GM12873 (cell line): ENCODE data around the gene LBP.

ENCODE experiments used
- TF ChIP-seq, protein P1 (sequence below): IDR thresholded peaks from 2 replicates; pipeline ENCODE4 v1.5.1; 2012; ENCODE audit warnings: low read depth, mild to moderate bottlenecking, moderate library complexity, low read length, control low read depth; ENCODE audit not compliant: insufficient read depth; ENCODE audit errors: missing control alignments

The LBP gene

DNA sequence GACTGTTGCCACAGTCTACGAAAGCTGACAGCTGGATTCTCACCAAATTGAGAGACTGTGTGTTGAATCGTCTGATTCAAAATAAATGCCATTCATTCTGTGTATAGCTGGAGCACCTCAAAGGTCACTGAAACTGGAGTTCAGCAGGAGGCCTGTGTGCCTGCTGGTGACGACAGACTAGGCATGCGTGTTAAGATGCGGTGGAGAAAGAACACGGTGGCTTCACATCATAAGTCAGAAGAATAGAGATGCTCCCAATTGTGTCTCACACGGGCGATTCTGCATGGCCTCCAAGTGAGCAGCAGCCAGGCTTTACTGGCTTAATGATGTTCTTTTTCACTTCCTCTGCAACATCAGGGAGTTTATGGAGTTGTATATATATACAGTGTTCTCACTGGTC is 56.5 kb downstream of the LBP start:
- TF ChIP-seq, protein P1, sequence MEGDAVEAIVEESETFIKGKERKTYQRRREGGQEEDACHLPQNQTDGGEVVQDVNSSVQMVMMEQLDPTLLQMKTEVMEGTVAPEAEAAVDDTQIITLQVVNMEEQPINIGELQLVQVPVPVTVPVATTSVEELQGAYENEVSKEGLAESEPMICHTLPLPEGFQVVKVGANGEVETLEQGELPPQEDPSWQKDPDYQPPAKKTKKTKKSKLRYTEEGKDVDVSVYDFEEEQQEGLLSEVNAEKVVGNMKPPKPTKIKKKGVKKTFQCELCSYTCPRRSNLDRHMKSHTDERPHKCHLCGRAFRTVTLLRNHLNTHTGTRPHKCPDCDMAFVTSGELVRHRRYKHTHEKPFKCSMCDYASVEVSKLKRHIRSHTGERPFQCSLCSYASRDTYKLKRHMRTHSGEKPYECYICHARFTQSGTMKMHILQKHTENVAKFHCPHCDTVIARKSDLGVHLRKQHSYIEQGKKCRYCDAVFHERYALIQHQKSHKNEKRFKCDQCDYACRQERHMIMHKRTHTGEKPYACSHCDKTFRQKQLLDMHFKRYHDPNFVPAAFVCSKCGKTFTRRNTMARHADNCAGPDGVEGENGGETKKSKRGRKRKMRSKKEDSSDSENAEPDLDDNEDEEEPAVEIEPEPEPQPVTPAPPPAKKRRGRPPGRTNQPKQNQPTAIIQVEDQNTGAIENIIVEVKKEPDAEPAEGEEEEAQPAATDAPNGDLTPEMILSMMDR, result no peak

DNA sequence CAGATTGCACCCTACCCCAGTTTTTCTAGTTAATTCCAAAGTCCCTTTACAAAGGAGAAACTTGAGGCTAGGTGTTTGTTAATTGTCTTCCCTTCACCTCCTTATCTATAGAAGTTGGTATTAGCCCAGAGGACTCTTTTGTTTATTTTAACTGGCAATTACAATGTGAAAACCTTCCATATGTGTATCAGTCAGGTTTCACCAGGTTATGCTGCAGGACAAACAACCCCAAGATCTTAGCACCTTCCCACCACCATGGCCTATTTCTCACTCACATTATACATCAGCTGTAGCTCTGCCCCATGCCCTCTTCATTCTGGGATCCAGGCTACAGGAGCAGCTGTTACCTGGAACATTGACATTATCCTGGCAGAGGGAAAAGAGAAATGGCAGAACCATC is 57.7 kb downstream of the LBP start:
- TF ChIP-seq, protein P1, result no peak

DNA sequence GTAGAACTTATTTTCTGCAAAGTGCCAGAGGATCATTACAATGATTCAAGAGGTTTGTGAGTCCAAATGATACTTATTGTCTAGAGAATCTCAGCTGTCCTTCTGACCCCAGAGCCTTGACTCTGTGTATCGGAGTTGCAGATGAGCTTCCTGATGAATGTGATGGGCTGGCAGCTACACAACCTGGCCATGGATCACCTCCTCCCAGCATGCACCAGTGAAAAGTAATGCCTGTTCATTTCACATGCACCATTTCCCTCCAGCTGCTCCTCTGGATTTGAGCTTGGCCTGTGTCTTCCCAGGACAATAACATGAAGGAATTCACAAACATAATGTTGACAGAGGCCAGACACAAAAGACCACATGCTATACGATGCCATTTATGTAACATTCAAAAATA is 58.9 kb downstream of the LBP start:
- TF ChIP-seq, protein P1, result no peak

DNA sequence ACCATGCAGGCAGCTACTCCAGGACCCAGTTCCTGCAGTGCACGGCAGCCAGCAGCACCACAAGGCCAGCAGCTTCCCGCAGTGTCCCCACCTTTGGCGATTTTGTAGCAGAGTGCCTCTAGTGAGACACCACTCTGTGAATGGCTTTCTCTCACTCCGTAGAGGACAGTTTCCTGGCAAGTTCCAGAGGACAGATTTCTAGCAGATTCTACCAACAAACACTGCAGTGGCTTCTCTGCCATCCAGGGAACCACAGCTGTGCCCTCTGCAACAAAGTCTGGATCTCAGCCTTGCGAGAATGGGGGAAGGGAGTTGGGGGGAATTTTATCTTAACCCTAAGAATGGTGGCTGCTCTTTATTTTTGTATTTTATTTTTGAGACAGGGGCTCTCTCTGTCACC is 60.2 kb downstream of the LBP start:
- TF ChIP-seq, protein P1, result no peak

DNA sequence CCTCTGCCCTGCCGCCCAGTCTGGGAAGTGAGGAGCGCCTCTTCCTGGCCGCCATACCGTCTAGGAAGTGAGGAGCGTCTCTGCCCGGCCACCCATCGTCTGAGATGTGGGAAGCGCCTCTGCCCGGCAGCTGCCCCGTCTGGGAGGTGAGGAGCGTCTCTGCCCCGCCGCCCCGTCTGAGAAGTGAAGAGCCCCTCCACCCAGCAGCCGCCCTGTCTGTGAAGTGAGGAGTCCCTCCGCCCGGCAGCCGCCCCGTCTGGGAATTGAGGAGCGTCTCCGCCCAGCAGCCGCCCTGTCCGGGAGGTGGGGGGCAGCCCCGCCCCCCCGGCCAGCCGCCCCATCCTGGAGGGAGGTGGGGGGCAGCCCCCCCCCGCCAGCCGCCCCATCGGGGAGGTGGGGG is 61.0 kb downstream of the LBP start:
- TF ChIP-seq, protein P1, result no peak

DNA sequence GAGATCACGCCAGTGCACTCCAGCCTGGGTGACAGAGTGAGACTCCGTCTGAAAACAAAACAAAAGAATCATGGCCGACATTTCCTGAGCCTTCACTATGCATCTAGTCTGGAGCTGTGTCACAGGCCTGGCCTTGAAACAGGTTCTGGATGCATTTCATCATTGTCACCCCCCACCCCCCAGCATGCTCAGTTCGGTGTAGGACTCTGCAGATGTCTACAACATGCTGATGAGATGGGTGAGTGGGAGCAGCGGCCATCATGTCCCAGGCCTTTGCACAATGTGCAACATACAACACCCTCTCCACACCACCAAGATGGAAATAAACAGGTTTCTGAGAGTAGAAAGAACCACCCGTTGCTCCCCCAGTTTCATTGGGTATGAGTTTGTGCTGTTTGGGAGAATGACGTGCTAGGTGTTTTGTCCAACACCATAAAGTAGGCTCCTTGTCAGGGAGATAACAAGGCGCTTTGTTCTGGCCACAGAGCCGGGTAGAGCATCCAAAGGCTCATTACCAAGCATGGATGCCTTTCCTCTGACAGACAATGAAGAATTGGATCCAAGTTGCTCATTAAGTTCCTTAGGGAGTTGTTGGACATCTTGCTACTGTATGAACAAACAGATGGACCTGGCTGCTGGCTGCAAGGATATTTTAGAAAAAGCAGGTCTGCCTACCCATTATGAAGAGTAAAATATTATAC is 66.7 kb downstream of the LBP start:
- TF ChIP-seq, protein P1, result no peak

DNA sequence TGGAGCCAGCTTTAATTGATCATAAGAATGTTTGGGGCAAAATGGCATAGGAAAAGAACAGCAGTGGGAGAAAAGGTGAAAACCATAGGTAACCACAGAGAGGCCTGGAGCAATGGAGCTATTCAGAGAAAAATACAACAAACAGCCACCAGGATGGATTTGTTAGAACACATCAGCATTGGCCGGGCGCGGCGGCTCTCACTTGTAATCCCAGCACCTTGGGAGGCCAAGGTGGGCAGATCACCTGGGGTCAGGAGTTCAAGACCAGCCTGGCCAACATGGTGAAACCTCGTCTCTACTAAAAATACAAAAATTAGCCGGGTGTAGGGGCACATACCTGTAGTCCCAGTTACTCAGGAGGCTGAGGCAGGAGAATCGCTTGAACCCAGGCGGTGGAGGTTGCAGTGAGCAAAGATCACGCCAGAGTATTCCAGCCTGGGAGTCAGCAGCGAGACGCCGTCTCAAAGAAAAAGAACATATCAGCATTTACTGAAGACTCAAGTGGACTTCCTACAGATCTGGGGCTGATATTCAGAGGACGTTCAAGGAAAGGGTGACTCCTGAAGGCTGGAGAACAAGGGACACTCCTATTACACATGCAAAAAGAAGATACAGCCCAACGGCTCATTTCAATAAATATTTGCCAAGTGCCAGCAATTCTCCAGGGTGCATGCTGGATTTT is 68.6 kb downstream of the LBP start:
- TF ChIP-seq, protein P1, result no peak
